ENCODE data around the gene PTPRE.

Gene PTPRE

GRCh38 chr10:128123846-128124245 is 216.9 kb downstream of the PTPRE start:
- H3K4me1 ChIP-seq (ENCODE audit: insufficient read depth, low read length) = peaks cover 26% of the 10 kb centered on the region
- peaks cover 2% of the 10 kb centered on the region for H3K27me3 ChIP-seq (ENCODE audit: insufficient read depth, low read length)
- peaks cover 35% of the 10 kb centered on the region for H3K36me3 ChIP-seq (ENCODE audit: insufficient read depth, low read length)
- peaks cover 2% of the 10 kb centered on the region for H3K9me3 ChIP-seq (ENCODE audit: low read length)
- H2AFZ ChIP-seq (ENCODE audit: low read depth, low read length) = no peak overlapping the region
- peak overlapping the region; percentile 94 for H3K4me3 ChIP-seq (ENCODE audit: low read length)

DNA sequence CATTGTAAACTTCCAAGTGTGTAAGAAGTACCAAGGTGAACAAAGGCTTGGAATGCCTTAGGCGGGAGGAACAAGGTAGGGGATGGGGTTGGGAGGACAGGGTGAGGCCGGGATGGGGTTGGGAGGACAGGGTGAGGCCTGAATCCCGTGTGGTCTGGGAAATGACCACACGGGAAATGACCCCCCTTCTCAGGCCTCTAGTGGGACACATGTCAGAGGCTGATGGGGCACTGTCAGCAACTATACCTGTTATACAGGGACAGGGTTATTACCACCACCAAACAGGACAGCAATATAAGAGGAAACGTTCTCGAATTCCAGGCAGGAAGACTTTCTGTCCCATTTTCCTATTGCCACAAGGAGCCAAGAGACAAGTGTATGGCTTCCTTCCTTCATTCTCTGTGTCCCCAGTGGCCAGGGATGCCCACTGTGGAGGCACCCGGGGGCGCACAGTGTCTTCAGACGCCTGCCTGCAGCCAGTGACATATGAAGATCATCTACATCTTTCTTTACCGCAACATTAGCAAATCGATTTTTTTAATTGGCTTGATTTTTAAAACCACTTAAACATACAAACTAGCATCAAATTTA is 218.0 kb downstream of the PTPRE start:
- Histone ChIP-seq H3K4me3 (ENCODE audit: low read length) (peak overlapping the region; percentile 94), H2AFZ (ENCODE audit: low read depth, low read length) (no peak overlapping the region), H3K27me3 (ENCODE audit: insufficient read depth, low read length) (peaks cover 2% of the 10 kb centered on the region)

GRCh38 chr10:128125416-128125943 is 218.6 kb downstream of the PTPRE start:
- H3K27me3 ChIP-seq (ENCODE audit: insufficient read depth, low read length) = peaks cover 2% of the 10 kb centered on the region
- peaks cover 2% of the 10 kb centered on the region for H3K9me3 ChIP-seq (ENCODE audit: low read length)
- peaks cover 25% of the 10 kb centered on the region for H3K36me3 ChIP-seq (ENCODE audit: insufficient read depth, low read length)
- H3K4me1 ChIP-seq (ENCODE audit: insufficient read depth, low read length) = peaks cover 26% of the 10 kb centered on the region
- peak overlapping the region; percentile 72 for H2AFZ ChIP-seq (ENCODE audit: low read depth, low read length)
- peak overlapping the region; percentile 94 for H3K4me3 ChIP-seq (ENCODE audit: low read length)

More for the DNA sequence above, 218.0 kb downstream of the PTPRE start:
- Histone ChIP-seq H3K36me3 (ENCODE audit: insufficient read depth, low read length) (peaks cover 25% of the 10 kb centered on the region), H3K4me1 (ENCODE audit: insufficient read depth, low read length) (peaks cover 26% of the 10 kb centered on the region), H3K9me3 (ENCODE audit: low read length) (peaks cover 2% of the 10 kb centered on the region)

- Histone ChIP-seq H2AFZ (ENCODE audit: low read depth, low read length) (peak within 1 kb of the TSS; percentile 83), H3K9me3 (ENCODE audit: low read length) (peaks cover 2% of the 10 kb centered on the region), H3K4me1 (ENCODE audit: insufficient read depth, low read length) (peaks cover 26% of the 10 kb centered on the region), H3K27me3 (ENCODE audit: insufficient read depth, low read length) (peaks cover 2% of the 10 kb centered on the region), H3K4me3 (ENCODE audit: low read length) (peak within 1 kb of the TSS; percentile 94), H3K36me3 (ENCODE audit: insufficient read depth, low read length) (peaks cover 22% of the 10 kb centered on the region)
Measured at GRCh38 chr10:128125944-128126764, 219.3 kb downstream of the PTPRE start, which contains the start of gene MKI67. Gene MKI67 (minus strand): TSS chr10:128126423. CDS start chr10:128125667, 756 bp downstream.

GRCh38 chr10:128128582-128128981 is 221.7 kb downstream of the PTPRE start:
- peaks cover 11% of the 10 kb centered on the region for H3K27me3 ChIP-seq (ENCODE audit: insufficient read depth, low read length)
- H3K9me3 ChIP-seq (ENCODE audit: low read length) = no peaks in the 10 kb centered on the region
- H3K4me3 ChIP-seq (ENCODE audit: low read length) = no peak overlapping the region
- H2AFZ ChIP-seq (ENCODE audit: low read depth, low read length) = no peak overlapping the region
- H3K4me1 ChIP-seq (ENCODE audit: insufficient read depth, low read length) = peaks cover 24% of the 10 kb centered on the region
- H3K36me3 ChIP-seq (ENCODE audit: insufficient read depth, low read length) = peaks cover 3% of the 10 kb centered on the region

GRCh38 chr10:128130051-128130450 is 223.1 kb downstream of the PTPRE start:
- H3K4me1 ChIP-seq (ENCODE audit: insufficient read depth, low read length) = peaks cover 11% of the 10 kb centered on the region
- peaks cover 11% of the 10 kb centered on the region for H3K27me3 ChIP-seq (ENCODE audit: insufficient read depth, low read length)
- no peaks in the 10 kb centered on the region for H3K9me3 ChIP-seq (ENCODE audit: low read length)
- no peak overlapping the region for H3K4me3 ChIP-seq (ENCODE audit: low read length)
- H3K36me3 ChIP-seq (ENCODE audit: insufficient read depth, low read length) = no peaks in the 10 kb centered on the region
- no peak overlapping the region for H2AFZ ChIP-seq (ENCODE audit: low read depth, low read length)

Measured in neuron (in vitro differentiated cells).